ENCODE data around the gene GTF3A.

DNA sequence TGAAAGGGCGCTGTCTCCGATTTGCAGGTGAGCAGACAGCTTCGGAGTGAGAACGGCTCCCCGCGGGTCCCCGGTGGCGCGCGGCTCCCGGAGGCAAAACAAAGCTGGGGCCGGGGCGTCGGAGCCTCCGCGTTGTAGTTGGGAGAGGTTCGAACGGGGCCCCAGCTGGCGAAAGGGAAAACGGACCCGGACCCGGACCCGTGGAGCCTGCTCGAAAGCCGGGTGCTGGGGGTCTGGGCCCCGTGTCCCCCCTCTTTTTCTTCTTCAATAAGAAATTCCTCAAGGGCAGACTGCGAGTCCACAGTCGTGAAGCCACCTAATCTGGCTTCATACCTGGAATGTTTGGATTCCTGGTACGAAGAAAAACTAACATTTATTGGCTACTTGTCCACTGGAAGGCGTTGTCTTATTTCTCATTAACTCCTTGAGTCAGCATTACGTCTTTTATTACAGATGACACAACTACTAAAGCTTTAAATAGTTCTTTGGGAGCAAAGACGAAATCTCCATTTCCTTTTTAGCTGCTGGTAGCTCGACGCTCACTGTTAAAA lies 26.6 kb downstream of the GTF3A start:
- TF ChIP-seq MAX (IDR thresholded peaks at IDR 0.05; ENCODE audit: insufficient read depth, insufficient read length), result no peak
- TF ChIP-seq, protein P1, sequence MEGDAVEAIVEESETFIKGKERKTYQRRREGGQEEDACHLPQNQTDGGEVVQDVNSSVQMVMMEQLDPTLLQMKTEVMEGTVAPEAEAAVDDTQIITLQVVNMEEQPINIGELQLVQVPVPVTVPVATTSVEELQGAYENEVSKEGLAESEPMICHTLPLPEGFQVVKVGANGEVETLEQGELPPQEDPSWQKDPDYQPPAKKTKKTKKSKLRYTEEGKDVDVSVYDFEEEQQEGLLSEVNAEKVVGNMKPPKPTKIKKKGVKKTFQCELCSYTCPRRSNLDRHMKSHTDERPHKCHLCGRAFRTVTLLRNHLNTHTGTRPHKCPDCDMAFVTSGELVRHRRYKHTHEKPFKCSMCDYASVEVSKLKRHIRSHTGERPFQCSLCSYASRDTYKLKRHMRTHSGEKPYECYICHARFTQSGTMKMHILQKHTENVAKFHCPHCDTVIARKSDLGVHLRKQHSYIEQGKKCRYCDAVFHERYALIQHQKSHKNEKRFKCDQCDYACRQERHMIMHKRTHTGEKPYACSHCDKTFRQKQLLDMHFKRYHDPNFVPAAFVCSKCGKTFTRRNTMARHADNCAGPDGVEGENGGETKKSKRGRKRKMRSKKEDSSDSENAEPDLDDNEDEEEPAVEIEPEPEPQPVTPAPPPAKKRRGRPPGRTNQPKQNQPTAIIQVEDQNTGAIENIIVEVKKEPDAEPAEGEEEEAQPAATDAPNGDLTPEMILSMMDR (IDR thresholded peaks at IDR 0.05; ENCODE audit: extremely low read depth in 1 of 2, insufficient read depth in 1 of 2, low read depth in 1 of 2, low read length in 2 of 2), result no peak
- TF ChIP-seq POLR2A (IDR thresholded peaks at IDR 0.05; ENCODE audit: low read depth, low read length), result no peak
- no peak for TF ChIP-seq MYC (IDR thresholded peaks at IDR 0.05; ENCODE audit: low read depth, low read length)
